Measurements from ENCODE around the gene JAKMIP1. TPM values are rescaled to one million over a fixed set of nuclear protein-coding genes. Genes with fewer than 3 reads are reported as not detected.

JAKMIP1 gene
- total RNA-seq, 1 donor from 2014 or later, result 0.64 TPM

DNA sequence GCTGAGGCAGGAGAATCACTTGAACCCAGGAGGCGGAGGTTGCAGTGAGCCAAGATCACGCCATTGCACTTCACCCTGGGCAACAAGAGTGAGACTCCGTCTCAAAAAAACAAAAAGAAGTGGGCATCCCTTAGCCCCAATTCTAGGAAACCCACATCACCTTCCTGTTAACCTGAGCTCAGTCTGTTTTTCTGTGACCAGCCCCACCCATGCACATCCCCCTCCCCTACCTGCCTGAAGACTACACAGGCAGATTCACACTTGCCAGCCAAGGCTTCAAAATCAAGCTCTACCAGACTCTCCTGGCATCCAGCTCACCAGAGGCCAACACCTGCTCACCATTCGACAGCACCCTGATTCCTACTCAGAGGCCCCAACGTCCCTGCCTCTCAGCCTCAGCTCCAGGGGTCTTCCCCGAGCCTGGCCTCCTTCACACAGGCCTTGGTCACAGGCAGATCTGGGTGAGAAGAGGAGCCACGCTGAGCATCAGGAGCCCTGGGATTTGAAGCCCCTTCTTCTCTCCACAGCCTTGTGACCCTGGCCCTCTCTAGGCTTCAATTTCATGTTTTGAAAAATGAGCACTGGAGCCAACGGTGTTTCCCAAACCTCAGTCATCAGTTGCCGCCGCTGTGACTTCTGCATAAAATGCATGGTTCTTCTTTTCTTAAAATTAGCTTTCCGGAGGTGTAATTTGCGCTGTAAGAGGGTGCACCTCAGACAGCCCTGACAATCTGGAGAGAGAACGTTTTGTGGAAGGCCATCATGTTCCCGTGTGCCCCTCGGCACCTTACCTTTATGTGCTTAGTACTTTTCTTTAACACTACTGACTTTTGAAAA lies 47.3 kb downstream of the JAKMIP1 start:
- no peak for ATAC-seq
- H3K36me3 ChIP-seq, result no peaks in the 10 kb centered on the region
- intact Hi-C loops (cut with DNase I), result no loop called here
- no peak overlapping the region for H3K27ac ChIP-seq
- DNase-seq, result no peak
- H3K4me1 ChIP-seq, result no peaks in the 10 kb centered on the region
- no peaks in the 10 kb centered on the region for H3K27me3 ChIP-seq
- no peak for TF ChIP-seq CTCF (IDR thresholded peaks at IDR 0.05)
- H3K9me3 ChIP-seq, result no peaks in the 10 kb centered on the region
- no peak overlapping the region for H3K4me3 ChIP-seq

DNA sequence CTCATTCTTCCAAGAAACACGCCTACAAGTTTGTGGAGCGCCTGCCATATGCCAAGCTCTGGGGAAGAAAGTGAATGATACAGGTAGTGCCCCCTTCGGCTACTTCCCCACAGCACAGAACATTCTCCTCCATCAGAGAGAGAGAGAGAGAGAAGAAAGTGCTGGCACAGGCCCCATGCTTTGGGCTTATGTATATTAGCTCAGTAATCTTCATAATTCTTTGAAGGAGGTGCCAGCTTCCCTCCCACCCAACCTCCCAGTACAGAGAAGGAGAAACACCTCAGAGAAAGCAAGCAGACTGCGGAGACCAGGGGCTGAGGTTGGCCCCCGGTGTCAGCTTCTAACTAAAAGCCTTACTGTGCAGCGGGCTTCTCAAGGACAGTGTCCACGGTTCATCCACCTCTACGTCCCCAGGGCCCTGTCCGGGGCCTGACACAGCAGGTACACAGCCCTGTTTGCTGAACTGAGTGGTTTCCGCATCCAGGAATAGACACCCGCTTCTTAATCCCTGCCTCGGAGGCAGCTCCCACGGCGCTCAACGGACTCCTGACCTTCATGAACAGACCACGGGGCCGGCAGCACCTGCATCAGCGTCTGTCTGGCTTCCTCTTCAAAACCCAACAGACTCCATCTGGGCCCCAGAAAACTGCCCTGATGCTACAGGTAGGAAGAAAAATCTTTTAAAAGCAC lies 50.2 kb downstream of the JAKMIP1 start:
- H3K4me3 ChIP-seq, result no peak overlapping the region
- DNase-seq (no peak), ATAC-seq (no peak)
- intact Hi-C loops (cut with DNase I), result no loop called here
- no peaks in the 10 kb centered on the region for H3K4me1 ChIP-seq
- no peaks in the 10 kb centered on the region for H3K36me3 ChIP-seq
- H3K27ac ChIP-seq, result no peak overlapping the region
- no peak for TF ChIP-seq CTCF (IDR thresholded peaks at IDR 0.05)
- no peaks in the 10 kb centered on the region for H3K9me3 ChIP-seq
- no peaks in the 10 kb centered on the region for H3K27me3 ChIP-seq

DNA sequence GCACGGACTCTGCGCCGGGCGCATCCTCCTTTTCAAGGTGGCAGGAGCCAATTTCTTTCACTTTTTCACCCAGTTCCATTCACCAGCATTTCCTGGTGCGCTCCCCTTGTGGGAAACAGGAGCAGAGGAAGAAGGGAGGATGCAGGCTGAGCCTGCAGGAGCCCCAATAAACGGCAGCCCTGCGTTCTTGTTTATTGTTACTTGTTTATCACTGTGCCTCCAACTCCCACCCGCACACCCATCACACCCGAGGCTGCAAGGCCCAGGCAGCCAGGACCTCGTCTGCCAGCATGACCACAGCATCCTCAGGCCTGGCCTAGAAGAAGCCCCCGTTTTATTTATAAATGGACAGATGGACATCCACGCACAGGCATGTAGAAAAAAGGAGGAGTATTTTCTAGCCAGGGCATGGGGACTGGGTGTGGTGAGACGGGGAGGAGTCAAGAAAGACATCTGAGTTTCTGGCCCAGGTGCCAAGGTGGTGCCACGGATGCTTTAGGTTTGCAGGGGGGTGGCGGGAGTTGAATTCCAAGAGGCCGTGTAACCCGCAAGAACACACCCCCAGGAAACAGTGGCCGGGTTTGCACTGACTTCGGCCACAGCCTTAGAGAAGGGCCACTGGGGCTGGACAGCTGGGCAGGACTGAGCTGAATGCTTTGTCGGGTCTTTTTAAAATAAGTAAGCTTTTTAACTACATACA lies 51.7 kb downstream of the JAKMIP1 start:
- no peak overlapping the region for H3K27ac ChIP-seq
- H3K36me3 ChIP-seq, result no peaks in the 10 kb centered on the region
- no peak for DNase-seq
- H3K4me3 ChIP-seq, result no peak overlapping the region
- no peak for ATAC-seq
- TF ChIP-seq CTCF (IDR thresholded peaks at IDR 0.05), result no peak
- intact Hi-C loops (cut with DNase I), result no loop called here
- H3K9me3 ChIP-seq, result no peaks in the 10 kb centered on the region
- no peaks in the 10 kb centered on the region for H3K27me3 ChIP-seq
- H3K4me1 ChIP-seq, result no peaks in the 10 kb centered on the region

- no peak for ATAC-seq
- no peaks in the 10 kb centered on the region for H3K4me1 ChIP-seq
- H3K9me3 ChIP-seq, result no peaks in the 10 kb centered on the region
- no peaks in the 10 kb centered on the region for H3K27me3 ChIP-seq
- H3K27ac ChIP-seq, result no peak overlapping the region
- no peaks in the 10 kb centered on the region for H3K36me3 ChIP-seq
- intact Hi-C loops (cut with DNase I), result no loop called here
- no peak for DNase-seq
- no peak for TF ChIP-seq CTCF (IDR thresholded peaks at IDR 0.05)
- H3K4me3 ChIP-seq, result no peak overlapping the region
Observed at GRCh38 chr4:6147441-6147840, 52.9 kb downstream of the JAKMIP1 start.

DNA sequence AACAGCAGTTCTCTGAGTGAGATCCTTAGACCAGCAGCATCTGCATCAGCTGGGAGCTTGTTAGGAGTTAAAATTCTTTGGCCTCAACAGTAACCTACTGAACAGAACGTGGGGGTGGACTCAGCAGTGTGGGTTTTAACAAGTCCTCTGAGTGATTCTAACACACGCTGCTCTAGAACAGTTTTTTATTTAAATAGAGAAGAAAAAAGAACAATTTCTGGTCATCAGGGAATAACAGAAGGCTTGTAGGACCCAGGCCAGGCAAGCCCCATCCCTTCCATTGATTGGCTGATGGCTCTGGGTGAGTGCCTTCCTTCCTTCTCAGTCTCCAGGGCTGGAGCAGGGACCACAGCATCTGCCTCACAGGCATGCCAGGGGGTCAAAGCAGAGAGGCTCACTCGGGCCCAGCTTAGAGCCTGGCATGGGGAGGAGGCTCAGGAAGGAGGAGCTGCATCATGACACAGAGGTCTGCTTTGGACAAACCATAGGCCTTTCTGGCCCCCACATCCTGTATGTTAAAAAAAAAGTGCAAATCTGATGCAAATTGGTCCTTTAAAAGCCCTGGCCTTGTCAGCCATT lies 56.7 kb downstream of the JAKMIP1 start:
- Histone ChIP-seq H3K27ac (no peak overlapping the region), H3K27me3 (no peaks in the 10 kb centered on the region), H3K9me3 (no peaks in the 10 kb centered on the region), H3K4me3 (no peak overlapping the region), H3K36me3 (no peaks in the 10 kb centered on the region), H3K4me1 (no peaks in the 10 kb centered on the region)
- no peak for DNase-seq
- ATAC-seq, result no peak
- intact Hi-C loops (cut with DNase I), result no loop called here
- TF ChIP-seq CTCF (IDR thresholded peaks at IDR 0.05), result no peak
